Measurements from ENCODE around the gene TTC36.
"Not testable (repeated sequence)": the region's sequence is repeated elsewhere in the genome, so short reads cannot be mapped to it uniquely, and the experiment has no call there.

Gene TTC36

GRCh38 chr11:118532852-118533768 is 5.8 kb downstream of the TTC36 start:
- DNase-seq = no peak

- DNase-seq = no peak
These were observed 6.8 kb downstream of the TTC36 start for GRCh38 chr11:118533769-118534729.

- no peak for DNase-seq
These were observed 8.0 kb downstream of the TTC36 start for GRCh38 chr11:118535261-118535660.

- DNase-seq = no peak
These were observed 9.5 kb downstream of the TTC36 start for GRCh38 chr11:118536726-118537125.

GRCh38 chr11:118537409-118537980 is 10.2 kb downstream of the TTC36 start:
- no peak for DNase-seq

- no peak for DNase-seq
These were observed 16.9 kb downstream of the TTC36 start for GRCh38 chr11:118544010-118544646.

GRCh38 chr11:118544647-118545010 is 17.4 kb downstream of the TTC36 start:
- DNase-seq = no peak

- DNase-seq = no peak
These were observed 18.3 kb downstream of the TTC36 start for GRCh38 chr11:118545533-118545932.

- no peak for DNase-seq
These were observed 19.9 kb downstream of the TTC36 start for GRCh38 chr11:118547132-118547531.

- no peak for DNase-seq
These were observed 25.1 kb downstream of the TTC36 start for GRCh38 chr11:118552341-118552740.

GRCh38 chr11:118560806-118561205 is 33.5 kb downstream of the TTC36 start:
- no peak for DNase-seq

- DNase-seq = no peak
These were observed 37.8 kb downstream of the TTC36 start for GRCh38 chr11:118565051-118565450.

GRCh38 chr11:118569670-118570069 is 42.4 kb downstream of the TTC36 start:
- DNase-seq = no peak

GRCh38 chr11:118570787-118571186 is 43.5 kb downstream of the TTC36 start:
- no peak for DNase-seq

GRCh38 chr11:118571701-118572060 is 44.4 kb downstream of the TTC36 start:
- not testable (repeated sequence) for DNase-seq

GRCh38 chr11:118572061-118572980 is 45.0 kb downstream of the TTC36 start, which contains the start of gene ARCN1:
Gene ARCN1 (plus strand): TSS chr11:118572409. CDS start chr11:118572548, 139 bp downstream.
- DNase-seq = peak; percentile 86

- DNase-seq = peak; percentile 61
These were observed 45.8 kb downstream of the TTC36 start for GRCh38 chr11:118572981-118573550.

- DNase-seq = no peak
These were observed 47.4 kb downstream of the TTC36 start for GRCh38 chr11:118574636-118575035.

GRCh38 chr11:118577995-118578394 is 50.7 kb downstream of the TTC36 start:
- not testable (repeated sequence) for DNase-seq

Measured in CD4-positive, alpha-beta T cell treated with Interleukin-10 for 1 hour (primary cell).